Measurements from ENCODE around the gene SLC25A52.

GRCh38 chr18:31750273-31750672 lies 10.4 kb downstream of the SLC25A52 start:
- no peak for TF ChIP-seq POLR2A (IDR thresholded peaks at IDR 0.05)
- TF ChIP-seq, protein P1, sequence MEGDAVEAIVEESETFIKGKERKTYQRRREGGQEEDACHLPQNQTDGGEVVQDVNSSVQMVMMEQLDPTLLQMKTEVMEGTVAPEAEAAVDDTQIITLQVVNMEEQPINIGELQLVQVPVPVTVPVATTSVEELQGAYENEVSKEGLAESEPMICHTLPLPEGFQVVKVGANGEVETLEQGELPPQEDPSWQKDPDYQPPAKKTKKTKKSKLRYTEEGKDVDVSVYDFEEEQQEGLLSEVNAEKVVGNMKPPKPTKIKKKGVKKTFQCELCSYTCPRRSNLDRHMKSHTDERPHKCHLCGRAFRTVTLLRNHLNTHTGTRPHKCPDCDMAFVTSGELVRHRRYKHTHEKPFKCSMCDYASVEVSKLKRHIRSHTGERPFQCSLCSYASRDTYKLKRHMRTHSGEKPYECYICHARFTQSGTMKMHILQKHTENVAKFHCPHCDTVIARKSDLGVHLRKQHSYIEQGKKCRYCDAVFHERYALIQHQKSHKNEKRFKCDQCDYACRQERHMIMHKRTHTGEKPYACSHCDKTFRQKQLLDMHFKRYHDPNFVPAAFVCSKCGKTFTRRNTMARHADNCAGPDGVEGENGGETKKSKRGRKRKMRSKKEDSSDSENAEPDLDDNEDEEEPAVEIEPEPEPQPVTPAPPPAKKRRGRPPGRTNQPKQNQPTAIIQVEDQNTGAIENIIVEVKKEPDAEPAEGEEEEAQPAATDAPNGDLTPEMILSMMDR (IDR thresholded peaks at IDR 0.05): no peak
- TF ChIP-seq EP300 (IDR thresholded peaks at IDR 0.05): no peak

Data from suprapubic skin (tissue), 3 donors.